ACC112 (cell line): ENCODE data around the gene BRSK1.
"Not testable (repeated sequence)": the region's sequence is repeated elsewhere in the genome, so short reads cannot be mapped to it uniquely, and the experiment has no call there.

ENCODE experiments used
- H2AFZ ChIP-seq: fragments of 200-600 bp; sonication (generic); one replicate; pipeline ENCODE4 v1.6.0; 2017; ENCODE audit warnings: antibody characterized with exemption, low read length; ENCODE audit not compliant: unreplicated experiment
- H3K27ac ChIP-seq: fragments of 200-600 bp; sonication (generic); 2 replicates; pipeline ENCODE4 v1.5.1; 2014; ENCODE audit warnings: low read depth, mild to moderate bottlenecking, antibody characterized with exemption, low read length, moderate library complexity
- H3K27me3 ChIP-seq: fragments of 200-600 bp; sonication (generic); 2 replicates; pipeline ENCODE4 v1.6.1; 2014; ENCODE audit warnings: mild to moderate bottlenecking, antibody characterized with exemption, low read length, moderate library complexity, mixed read lengths; ENCODE audit not compliant: insufficient read depth
- H3K36me3 ChIP-seq: fragments of 200-600 bp; sonication (generic); 2 replicates; pipeline ENCODE4 v1.6.1; 2016; ENCODE audit warnings: mild to moderate bottlenecking, antibody characterized with exemption, low read length, moderate library complexity, mixed read lengths; ENCODE audit not compliant: insufficient read depth
- H3K4me1 ChIP-seq: fragments of 200-600 bp; sonication (generic); one replicate; pipeline ENCODE4 v1.6.1; 2016; ENCODE audit warnings: low read length, mixed read lengths; ENCODE audit not compliant: insufficient read depth, unreplicated experiment, control insufficient read depth
- H3K4me3 ChIP-seq: fragments of 200-600 bp; sonication (generic); 2 replicates; pipeline ENCODE4 v1.5.1; 2014; ENCODE audit warnings: mild to moderate bottlenecking, low read depth, low read length
- H3K79me2 ChIP-seq: fragments of 200-600 bp; sonication (generic); one replicate; pipeline ENCODE4 v1.6.0; 2016; ENCODE audit warnings: low read length; ENCODE audit not compliant: control insufficient read depth, unreplicated experiment, insufficient read depth

Gene BRSK1

GRCh38 chr19:55320844-55321419 lies 37.1 kb downstream of the BRSK1 start:
- Histone ChIP-seq H3K79me2 (no peaks in the 10 kb centered on the region), H3K4me1 (no peaks in the 10 kb centered on the region), H3K36me3 (no peaks in the 10 kb centered on the region), H3K4me3 (no peak overlapping the region), H3K27me3 (no peaks in the 10 kb centered on the region), H2AFZ (no peak overlapping the region), H3K27ac (no peak overlapping the region)

- no peaks in the 10 kb centered on the region for H3K27me3 ChIP-seq
- H3K4me3 ChIP-seq: no peak overlapping the region
- H3K4me1 ChIP-seq: no peaks in the 10 kb centered on the region
- H3K27ac ChIP-seq: no peak overlapping the region
- no peaks in the 10 kb centered on the region for H3K79me2 ChIP-seq
- H2AFZ ChIP-seq: no peak overlapping the region
- no peaks in the 10 kb centered on the region for H3K36me3 ChIP-seq
Measured at GRCh38 chr19:55321466-55322137, 37.8 kb downstream of the BRSK1 start.

GRCh38 chr19:55322204-55322885 lies 38.5 kb downstream of the BRSK1 start:
- no peak overlapping the region for H3K27ac ChIP-seq
- no peak overlapping the region for H2AFZ ChIP-seq
- no peaks in the 10 kb centered on the region for H3K36me3 ChIP-seq
- no peaks in the 10 kb centered on the region for H3K27me3 ChIP-seq
- no peaks in the 10 kb centered on the region for H3K4me1 ChIP-seq
- H3K4me3 ChIP-seq: no peak overlapping the region
- H3K79me2 ChIP-seq: no peaks in the 10 kb centered on the region

- Histone ChIP-seq H2AFZ (no peak overlapping the region), H3K27me3 (no peaks in the 10 kb centered on the region), H3K4me1 (peaks cover 4% of the 10 kb centered on the region), H3K4me3 (no peak overlapping the region), H3K27ac (no peak overlapping the region), H3K36me3 (no peaks in the 10 kb centered on the region), H3K79me2 (no peaks in the 10 kb centered on the region)
Measured at GRCh38 chr19:55324662-55325061, 40.9 kb downstream of the BRSK1 start.

- H3K36me3 ChIP-seq: no peaks in the 10 kb centered on the region
- H3K4me1 ChIP-seq: peaks cover 4% of the 10 kb centered on the region
- no peaks in the 10 kb centered on the region for H3K27me3 ChIP-seq
- H3K27ac ChIP-seq: no peak within 1 kb of the TSS
- no peak within 1 kb of the TSS for H3K4me3 ChIP-seq
- H2AFZ ChIP-seq: no peak within 1 kb of the TSS
- no peaks in the 10 kb centered on the region for H3K79me2 ChIP-seq
Measured at GRCh38 chr19:55325172-55325571, 41.4 kb downstream of the BRSK1 start, which contains the start of gene TMEM150B. Gene TMEM150B, minus strand, starts transcription at chr19:55325341. Its CDS starts 4,305 bp downstream, at chr19:55321036.

GRCh38 chr19:55328774-55329318 lies 45.0 kb downstream of the BRSK1 start:
- H3K27me3 ChIP-seq, H2AFZ ChIP-seq, H3K79me2 ChIP-seq, H3K36me3 ChIP-seq, H3K27ac ChIP-seq, H3K4me1 ChIP-seq, H3K4me3 ChIP-seq: not testable (repeated sequence)

GRCh38 chr19:55329791-55330190 lies 46.0 kb downstream of the BRSK1 start:
- H3K4me1 ChIP-seq, H3K4me3 ChIP-seq, H2AFZ ChIP-seq, H3K27me3 ChIP-seq, H3K79me2 ChIP-seq, H3K27ac ChIP-seq, H3K36me3 ChIP-seq: not testable (repeated sequence)

- no peaks in the 10 kb centered on the region for H3K27me3 ChIP-seq
- H3K4me3 ChIP-seq: no peak overlapping the region
- no peak overlapping the region for H2AFZ ChIP-seq
- H3K4me1 ChIP-seq: peaks cover 3% of the 10 kb centered on the region
- no peaks in the 10 kb centered on the region for H3K36me3 ChIP-seq
- H3K27ac ChIP-seq: no peak overlapping the region
- H3K79me2 ChIP-seq: no peaks in the 10 kb centered on the region
Measured at GRCh38 chr19:55333870-55334269, 50.1 kb downstream of the BRSK1 start.

GRCh38 chr19:55336101-55336500 lies 52.3 kb downstream of the BRSK1 start:
- H3K4me3 ChIP-seq: no peak overlapping the region
- H3K79me2 ChIP-seq: no peaks in the 10 kb centered on the region
- H3K4me1 ChIP-seq: peaks cover 3% of the 10 kb centered on the region
- H3K27ac ChIP-seq: no peak overlapping the region
- no peak overlapping the region for H2AFZ ChIP-seq
- H3K27me3 ChIP-seq: no peaks in the 10 kb centered on the region
- no peaks in the 10 kb centered on the region for H3K36me3 ChIP-seq

- Histone ChIP-seq H3K4me1 (peaks cover 3% of the 10 kb centered on the region), H3K79me2 (no peaks in the 10 kb centered on the region), H3K4me3 (peak within 1 kb of the TSS; percentile 84), H3K27ac (peak within 1 kb of the TSS; percentile 93), H3K27me3 (no peaks in the 10 kb centered on the region), H3K36me3 (no peaks in the 10 kb centered on the region), H2AFZ (peak within 1 kb of the TSS; percentile 64)
Measured at GRCh38 chr19:55339105-55339888, 55.5 kb downstream of the BRSK1 start, which contains the start of gene KMT5C. Gene KMT5C, plus strand, starts transcription at chr19:55339876. Its CDS starts 2,061 bp downstream, at chr19:55341937.
